NCI-H128 (cell line): ENCODE measurements around the gene TFF2.

Experiments
- DNase-seq: peaks from one replicate; lab custom pipeline; 2025; ENCODE audit not compliant: unreplicated experiment; lab: John Stamatoyannopoulos, UW

Gene TFF2

DNA sequence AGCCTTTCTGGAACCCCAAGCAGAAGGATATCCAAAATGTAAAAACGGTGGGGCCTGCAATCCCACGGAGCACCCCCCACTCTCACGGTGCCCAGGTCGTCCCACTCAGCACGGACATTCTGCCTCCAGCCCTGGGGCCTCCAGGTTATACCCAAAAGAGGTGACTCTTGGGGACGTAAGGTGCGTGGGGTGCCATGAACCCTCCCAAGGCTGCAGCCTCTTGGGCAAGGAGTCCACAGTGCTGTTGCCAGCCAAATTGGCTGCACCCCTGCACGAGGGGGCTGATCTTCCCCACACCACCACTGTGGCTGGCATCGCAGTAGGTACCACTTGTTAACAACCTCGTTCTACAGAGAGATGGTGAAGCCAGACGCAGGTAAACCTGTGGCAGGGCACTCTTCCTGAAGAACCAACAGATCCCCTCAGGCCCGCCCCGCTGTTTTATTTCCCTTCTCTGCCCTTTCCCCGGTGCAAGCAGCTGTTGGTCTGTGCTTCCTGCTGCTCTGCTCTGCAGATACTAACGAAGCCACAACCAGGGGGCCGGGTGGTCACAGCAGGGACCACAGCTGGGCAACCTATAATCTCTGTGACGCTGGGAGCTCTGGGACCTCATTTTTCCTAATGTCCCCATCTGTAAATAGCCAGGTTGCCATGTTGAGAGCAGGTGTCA, 44.3 kb downstream of the TFF2 start:
- no peak for DNase-seq

DNA sequence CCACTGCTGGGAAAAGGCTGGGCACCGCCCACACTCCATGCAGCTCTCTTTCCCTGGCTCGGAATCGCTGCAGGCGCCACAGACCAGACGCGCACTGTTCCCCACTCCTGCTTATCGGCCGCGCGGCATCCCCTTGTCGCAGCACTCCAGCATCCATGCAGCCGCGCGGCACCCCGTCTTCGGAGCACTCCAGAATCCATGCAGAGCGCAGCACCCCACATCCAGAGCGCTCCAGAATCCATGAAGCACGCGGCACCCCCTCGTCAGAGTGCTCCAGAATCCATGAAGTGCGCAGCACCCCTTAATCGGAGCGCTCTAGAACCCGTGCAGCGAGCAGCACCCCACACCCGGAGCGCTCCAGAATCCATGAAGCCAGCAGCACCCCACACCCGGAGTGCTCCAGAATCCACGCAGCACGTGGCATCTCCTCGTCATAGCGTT, 45.1 kb downstream of the TFF2 start:
- DNase-seq, result no peak

DNA sequence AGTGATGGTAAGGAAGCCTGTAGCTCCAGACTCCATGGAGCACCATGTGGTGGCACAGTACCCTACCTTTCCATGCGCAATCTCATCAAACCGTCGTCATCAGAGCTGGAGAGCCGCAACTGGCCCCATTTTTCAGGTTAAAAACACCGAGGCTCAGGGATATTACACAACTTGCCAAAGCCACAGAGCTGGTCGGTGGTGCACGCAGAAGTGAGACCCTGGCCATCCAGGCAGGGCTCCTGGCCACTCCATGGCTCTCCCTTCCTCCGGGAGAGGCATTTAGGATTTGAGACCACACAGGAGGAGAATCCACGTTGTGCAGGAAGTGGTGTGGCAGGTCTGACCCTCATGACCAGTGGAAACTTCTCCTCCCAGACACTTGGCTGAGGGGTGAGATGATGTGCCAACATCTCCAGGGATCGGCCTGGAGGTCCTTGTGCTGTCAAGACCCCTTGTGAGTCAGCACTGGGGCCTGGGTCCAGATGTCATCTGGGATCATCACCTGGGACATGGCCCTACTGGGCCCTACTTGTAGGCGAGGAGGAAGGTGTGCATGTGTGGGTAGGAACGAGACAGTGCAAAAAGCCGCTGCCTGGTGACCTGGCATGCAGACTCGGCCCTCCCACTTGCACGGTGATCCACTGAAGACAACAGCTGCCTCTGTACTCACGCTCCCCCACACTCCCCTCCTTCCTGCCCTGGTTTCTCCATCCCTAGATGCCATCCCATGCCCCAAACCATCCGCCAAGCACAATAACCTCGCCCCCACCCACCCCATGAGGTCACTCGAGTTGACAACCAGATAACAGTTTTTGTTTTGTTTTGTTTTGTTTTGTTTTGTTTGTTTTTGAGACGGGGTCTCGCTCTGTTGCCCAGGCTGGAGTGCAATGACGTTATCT, 46.0 kb downstream of the TFF2 start:
- no peak for DNase-seq

DNA sequence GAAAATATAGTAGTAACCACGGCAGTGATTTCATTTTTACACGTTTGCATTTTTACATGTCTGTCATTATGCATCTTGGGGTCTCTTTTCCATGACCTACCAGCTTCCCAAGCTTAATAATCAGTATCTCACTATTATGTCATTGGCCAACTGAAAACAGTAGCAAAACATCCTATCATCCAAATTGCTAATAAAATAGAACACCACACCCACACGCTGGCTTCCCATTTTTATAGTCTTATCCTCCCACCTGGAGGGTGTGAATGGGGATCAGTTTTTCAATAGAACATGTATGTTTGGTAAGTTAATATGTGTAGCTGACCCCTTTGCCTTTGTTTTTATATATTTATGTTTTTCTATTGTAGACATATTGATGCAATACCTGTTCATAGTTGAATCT, 47.4 kb downstream of the TFF2 start:
- no peak for DNase-seq

DNA sequence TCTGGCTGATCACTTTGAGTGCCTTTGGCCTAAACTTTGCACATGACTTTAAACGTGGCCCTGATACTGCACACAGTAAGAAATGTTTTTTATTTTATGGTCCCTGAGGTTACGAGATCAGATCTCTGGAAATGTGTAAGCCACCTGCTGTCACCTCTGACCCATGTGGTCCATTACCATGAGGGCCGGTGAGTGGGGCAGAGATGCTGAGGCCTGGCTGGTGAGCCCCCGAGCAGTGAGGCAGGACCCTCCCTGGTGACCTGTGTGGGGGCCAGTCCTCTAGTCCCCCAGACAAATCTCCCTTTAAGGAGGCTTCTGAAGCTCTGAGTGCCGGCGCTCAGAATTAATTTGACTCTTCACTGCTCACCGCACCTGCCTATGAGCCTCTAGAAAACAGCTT, 48.0 kb downstream of the TFF2 start:
- DNase-seq, result no peak

DNA sequence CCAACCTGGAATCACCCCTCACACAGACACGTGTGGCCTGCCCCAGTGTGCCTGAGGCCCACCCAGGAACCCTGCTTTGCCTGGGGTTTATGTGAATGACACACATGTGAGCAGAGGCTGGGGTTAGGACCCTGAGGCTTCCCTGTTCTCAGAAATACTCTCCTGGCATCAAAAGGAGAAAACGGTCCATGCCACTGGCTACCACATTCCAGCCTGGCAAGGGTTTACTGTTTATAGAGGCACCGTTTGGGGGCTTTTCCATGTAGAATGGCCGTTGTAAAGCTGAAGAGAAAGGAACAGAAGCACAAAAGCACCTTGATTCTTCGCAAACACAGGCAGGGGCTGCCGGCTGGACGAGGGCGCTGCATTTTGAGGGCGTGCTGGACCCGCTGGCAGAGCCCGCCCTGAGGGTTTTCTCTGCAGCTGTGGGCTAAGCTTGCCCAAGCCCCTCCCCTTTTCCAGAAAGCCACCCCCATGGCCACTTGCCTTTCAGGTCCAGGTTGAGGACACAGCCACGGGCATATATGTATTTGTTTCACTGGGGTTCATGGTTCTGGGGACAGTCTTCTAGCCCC, 48.6 kb downstream of the TFF2 start:
- DNase-seq, result no peak

DNA sequence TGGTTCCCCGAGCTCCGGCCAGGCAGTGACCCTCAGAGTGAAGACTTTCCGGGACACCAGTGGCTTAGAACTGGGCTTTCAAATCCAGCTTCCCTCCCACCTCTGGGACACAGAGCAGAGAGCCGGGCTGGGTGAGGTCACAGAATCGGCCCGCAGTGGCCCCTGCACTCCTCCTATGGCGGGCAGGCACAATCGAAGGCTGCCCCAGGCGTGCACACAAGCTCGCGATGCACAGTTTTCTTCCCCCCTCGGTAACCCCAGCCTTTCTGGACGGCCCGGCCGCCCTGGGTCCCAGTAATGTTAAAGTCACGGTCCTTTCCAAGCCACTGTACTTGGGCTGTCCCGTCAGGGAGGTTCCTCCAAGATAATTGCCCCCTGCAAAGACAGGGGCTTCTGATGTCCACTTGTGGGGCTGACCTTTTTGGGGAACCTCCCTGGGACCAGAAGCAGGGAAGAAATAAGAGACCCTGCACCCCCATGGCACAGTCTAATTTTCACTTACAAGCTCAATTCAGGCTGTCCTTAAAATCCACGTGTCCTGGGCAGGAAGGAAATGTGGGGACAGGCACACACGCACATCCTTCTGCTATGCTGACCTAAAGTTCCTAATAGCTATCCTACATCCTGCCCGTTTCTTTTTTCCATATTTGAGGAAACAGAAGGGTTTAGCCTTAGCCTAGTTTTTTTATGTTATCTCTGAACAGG, 49.3 kb downstream of the TFF2 start:
- no peak for DNase-seq

DNA sequence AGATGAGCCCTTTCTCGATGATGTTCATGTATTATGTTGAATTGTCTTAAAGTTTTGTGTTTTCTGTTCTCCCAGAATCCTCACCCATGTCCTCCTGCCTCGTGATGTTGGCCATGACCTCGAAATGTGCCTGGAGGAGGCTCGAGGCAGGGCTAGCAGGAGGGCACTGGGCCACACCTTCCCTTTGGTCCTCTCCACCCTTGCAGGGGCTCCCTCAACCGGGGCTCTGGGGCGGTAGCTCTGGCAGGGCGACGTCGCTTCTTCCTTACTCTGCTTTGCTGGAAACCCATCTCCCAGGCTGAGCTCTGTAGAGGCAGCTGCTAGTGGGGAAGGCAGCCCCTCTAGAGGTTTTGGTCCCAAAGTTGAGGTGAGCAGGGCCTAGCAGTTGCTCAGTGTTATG, 49.8 kb downstream of the TFF2 start:
- DNase-seq, result no peak

DNA sequence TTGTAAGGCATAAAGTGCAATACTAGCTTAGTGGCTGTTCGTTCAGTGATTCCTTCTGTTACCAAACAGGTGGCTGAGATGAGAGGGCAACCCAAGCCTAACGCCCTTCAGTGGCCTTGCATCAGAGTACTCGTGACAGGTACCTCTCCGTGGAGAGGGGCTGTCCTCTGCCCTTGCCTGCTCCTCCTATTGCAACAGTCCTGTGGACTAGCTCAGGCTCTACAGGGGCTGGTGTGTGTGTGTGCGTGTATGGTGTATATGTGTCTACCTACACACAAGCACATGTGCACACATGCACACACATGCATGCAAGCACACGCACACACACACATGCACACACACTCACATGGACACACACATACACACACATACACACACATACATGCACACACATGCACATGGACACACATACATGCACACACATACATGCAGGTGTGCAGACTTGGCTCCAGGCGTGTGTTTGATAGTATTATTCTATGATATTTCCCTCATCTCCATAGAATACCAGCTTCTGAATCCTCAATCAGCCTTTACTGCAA, 50.7 kb downstream of the TFF2 start:
- no peak for DNase-seq

DNA sequence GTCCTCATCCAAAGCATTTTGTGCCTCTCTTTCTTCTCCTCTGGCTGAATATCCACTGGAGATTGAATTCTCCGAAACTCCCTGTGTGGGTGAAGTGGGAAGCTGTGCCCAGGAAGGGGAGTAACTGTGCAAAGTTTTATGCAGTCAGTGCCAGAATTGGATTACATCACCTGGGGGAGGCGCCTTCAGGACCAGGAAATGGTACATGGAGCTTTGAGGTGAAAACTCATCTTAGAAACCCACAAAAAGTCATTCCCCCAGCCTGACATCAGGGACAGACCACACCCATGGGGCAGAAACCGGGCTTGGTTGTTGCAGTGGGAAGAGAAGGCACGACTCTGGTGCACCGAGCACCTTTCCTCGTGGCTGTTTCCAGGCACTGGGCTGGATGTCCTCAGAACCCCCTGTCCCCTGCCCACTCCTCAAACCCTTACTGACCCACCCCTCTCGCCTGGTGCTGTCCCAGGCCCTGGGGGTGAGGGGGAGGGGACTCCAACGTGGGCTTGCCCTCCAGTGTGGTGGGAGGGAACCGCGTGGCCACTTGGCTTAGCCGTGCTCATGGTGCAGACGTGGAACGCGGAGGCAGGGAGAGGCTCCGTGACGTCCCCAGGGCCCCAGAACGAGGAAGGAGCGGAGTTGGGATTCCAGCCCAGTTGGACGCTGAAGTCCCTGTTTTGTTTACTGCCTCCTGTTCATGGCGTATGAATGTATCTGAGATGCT, 51.3 kb downstream of the TFF2 start:
- DNase-seq, result no peak

DNA sequence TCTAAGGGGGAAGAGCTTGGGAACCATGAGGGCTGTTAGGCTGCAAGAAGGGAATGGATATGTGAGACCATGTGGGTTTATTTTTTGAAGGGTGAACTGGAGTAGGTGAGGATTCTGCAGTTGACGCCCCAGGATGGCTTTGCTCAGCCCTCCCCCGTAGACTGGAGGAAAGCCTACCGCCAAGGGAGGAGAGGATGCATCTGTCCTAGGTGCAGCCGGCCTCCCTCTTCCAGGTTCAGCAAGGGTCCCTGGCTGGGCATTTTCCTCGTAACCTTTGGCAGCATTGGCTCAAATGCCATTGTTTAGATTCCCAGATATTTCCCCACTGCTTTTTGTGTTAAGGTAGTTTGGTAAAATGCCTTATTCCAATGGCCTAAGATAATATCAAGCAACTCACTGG, 52.1 kb downstream of the TFF2 start:
- DNase-seq, result no peak

DNA sequence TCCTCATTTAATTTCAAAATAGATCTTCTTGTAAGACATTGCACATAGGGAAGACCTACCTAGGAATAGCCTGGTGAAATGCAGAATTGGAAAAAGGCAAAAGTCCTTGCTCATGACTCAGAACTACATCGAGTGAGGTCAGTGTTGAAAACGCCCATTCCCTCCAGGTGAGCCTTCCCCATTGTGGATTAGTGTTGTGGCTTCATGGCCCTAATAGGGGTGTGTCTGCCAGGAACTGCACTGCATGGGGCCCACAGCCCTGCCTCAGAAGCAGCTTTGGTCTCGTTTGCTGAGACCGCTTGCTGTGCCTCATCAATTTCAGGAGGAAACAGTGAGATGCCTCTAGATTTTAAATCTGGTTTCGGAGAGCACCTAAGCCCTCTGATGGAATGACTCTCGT, 52.6 kb downstream of the TFF2 start:
- DNase-seq, result no peak

DNA sequence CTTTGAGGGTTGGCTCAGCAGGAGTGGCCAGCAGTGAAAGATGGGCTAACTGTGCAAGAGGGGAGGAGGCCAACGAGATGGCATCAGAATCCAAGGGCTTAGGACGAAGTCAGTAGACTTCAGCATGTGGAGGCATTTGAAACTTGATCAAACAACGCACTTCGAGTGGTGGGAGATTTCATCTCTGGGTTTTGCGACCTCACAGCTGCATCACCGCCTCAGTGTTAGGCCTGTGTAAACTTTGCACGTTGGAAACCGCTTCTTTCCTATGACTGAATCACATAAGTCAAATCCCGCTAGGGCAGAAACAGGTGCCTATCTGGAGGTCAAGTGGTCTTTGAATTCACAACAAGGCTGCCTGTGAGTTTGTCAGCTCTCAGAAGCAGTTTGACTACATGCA, 53.4 kb downstream of the TFF2 start:
- DNase-seq, result no peak

DNA sequence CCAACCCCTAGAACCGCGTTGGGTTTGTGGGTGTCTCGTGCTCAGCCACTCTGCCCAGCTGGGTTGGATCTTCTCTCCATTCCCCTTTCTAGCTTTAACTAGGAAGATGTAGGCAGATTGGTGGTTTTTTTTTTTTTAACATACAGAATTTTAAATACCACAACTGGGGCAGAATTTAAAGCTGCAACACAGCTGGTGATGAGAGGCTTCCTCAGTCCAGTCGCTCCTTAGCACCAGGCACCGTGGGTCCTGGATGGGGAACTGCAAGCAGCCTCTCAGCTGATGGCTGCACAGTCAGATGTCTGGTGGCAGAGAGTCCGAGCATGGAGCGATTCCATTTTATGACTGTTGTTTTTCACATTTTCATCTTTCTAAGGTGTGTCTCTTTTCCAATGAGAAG, 54.3 kb downstream of the TFF2 start:
- no peak for DNase-seq
